Hypothalamus (tissue), 51 donors: ENCODE results near the gene TMEM258.

Experiments
- DNase-seq, 51 donors: peaks; one replicate each; lab custom pipeline; 2025; lab: John Stamatoyannopoulos, UW

TMEM258 gene

GRCh38 chr11:61826930-61827570 is 34.7 kb upstream of the TMEM258 start:
- DNase-seq = peak in 9 of 51 donors; percentile 37 to 73 (median 59)

GRCh38 chr11:61820174-61820573 is 27.8 kb upstream of the TMEM258 start:
- no peak for DNase-seq

GRCh38 chr11:61817471-61818202 is 25.2 kb upstream of the TMEM258 start:
- DNase-seq = no peak

- DNase-seq = peak; percentile 47 to 98 (median 92)
Observed at GRCh38 chr11:61816736-61817455, 24.5 kb upstream of the TMEM258 start, which contains the start of gene FADS1. TSS of gene FADS1 (minus strand) at chr11:61817003. CDS start at chr11:61816929, 74 bp downstream.

- peak in 47 of 51 donors; percentile 35 to 87 (median 64) for DNase-seq
Observed at GRCh38 chr11:61815790-61816735, 23.7 kb upstream of the TMEM258 start.

- DNase-seq = peak; percentile 72 to 99 (median 97)
Observed at GRCh38 chr11:61814958-61815789, 22.8 kb upstream of the TMEM258 start.

- peak in 35 of 51 donors; percentile 26 to 83 (median 54) for DNase-seq
Observed at GRCh38 chr11:61814247-61814957, 22.0 kb upstream of the TMEM258 start.

- DNase-seq = no peak
Observed at GRCh38 chr11:61812736-61813411, 20.5 kb upstream of the TMEM258 start.

GRCh38 chr11:61811831-61812230 is 19.4 kb upstream of the TMEM258 start:
- no peak for DNase-seq

- DNase-seq = no peak
Observed at GRCh38 chr11:61810671-61811175, 18.3 kb upstream of the TMEM258 start.

GRCh38 chr11:61806785-61807184 is 14.4 kb upstream of the TMEM258 start:
- no peak for DNase-seq

- no peak for DNase-seq
Observed at GRCh38 chr11:61805146-61805545, 12.7 kb upstream of the TMEM258 start.

- peak in 1 of 51 donors; percentile 70 for DNase-seq
Observed at GRCh38 chr11:61803889-61804647, 11.7 kb upstream of the TMEM258 start.

- no peak for DNase-seq
Observed at GRCh38 chr11:61802605-61803004, 10.2 kb upstream of the TMEM258 start.

- no peak for DNase-seq
Observed at GRCh38 chr11:61800331-61801281, 8.2 kb upstream of the TMEM258 start.
